H1 (cell line): ENCODE measurements around the gene PIK3R3. TPM values are rescaled to one million over a fixed set of nuclear protein-coding genes. Genes with fewer than 3 reads are reported as not detected.

Experiments
- CHD1 ChIP-seq: IDR thresholded peaks from 2 replicates; pipeline ENCODE4 v1.6.1; 2012; ENCODE audit warnings: low read depth, low read length, improper control_type of control experiment
- CHD2 ChIP-seq: IDR thresholded peaks from 2 replicates; pipeline ENCODE4 v1.6.1; 2012; ENCODE audit warnings: low read length, improper control_type of control experiment
- EP300 ChIP-seq, 2 experiments: IDR thresholded peaks; 1 replicate in 1 of 2; 2 replicates in 1 of 2; pipeline ENCODE4 v1.6.1; 2011 to 2012; ENCODE audit warnings: low read depth in 2 of 2, low read length in 2 of 2, mild to moderate bottlenecking in 2 of 2, borderline replicate concordance in 1 of 2, inconsistent platforms in 1 of 2, moderate library complexity in 1 of 2
- GABPA ChIP-seq: IDR thresholded peaks from 2 replicates; pipeline ENCODE4 v1.6.1; 2011; ENCODE audit warnings: mild to moderate bottlenecking, low read length, moderate library complexity, borderline replicate concordance; ENCODE audit not compliant: insufficient read depth
- KDM1A ChIP-seq: fragments of 200-600, 300-600 bp; sonication (generic); IDR thresholded peaks from 2 replicates; pipeline ENCODE4 v1.7.1; 2016; ENCODE audit warnings: mild to moderate bottlenecking, low read length, borderline replicate concordance
- NRF1 ChIP-seq: IDR thresholded peaks from 2 replicates; pipeline ENCODE4 v1.6.1; 2011; ENCODE audit warnings: mild to moderate bottlenecking, low read depth, low read length, improper control_type of control experiment
- POLR2AphosphoS5 ChIP-seq: IDR thresholded peaks from 2 replicates; pipeline ENCODE4 v1.6.1; 2011; ENCODE audit warnings: low read depth, low read length
- POU5F1 ChIP-seq: IDR thresholded peaks from 2 replicates; pipeline ENCODE4 v1.6.1; 2011; ENCODE audit warnings: low read depth, mild to moderate bottlenecking, low read length, moderate library complexity
- SP4 ChIP-seq: IDR thresholded peaks from 2 replicates; pipeline ENCODE4 v1.6.1; 2012; ENCODE audit warnings: low read length, inconsistent platforms
- USF2 ChIP-seq: IDR thresholded peaks from 2 replicates; pipeline ENCODE4 v1.6.1; 2011; ENCODE audit warnings: low read length, improper control_type of control experiment
- polyA plus RNA-seq, 7 experiments: library from polyadenylated mRNA; depleted of rRNA in 3 of 7; stranded (reverse) in 5 of 7; unstranded in 2 of 7; fragments of >200 nt in 5 of 7; fragments of 200-250 nt in 2 of 7; gene quantifications; 1 replicate in 5 of 7; 2 replicates in 1 of 7; 4 replicates in 1 of 7; pipeline versions ENCODE4 v1.2.1 to v1.2.3, GENCODE V29; 2011 to 2013; ENCODE audit warnings: missing spikeins in 2 of 7, mixed read lengths in 2 of 7
- total RNA-seq: library from RNA; stranded (reverse); fragmentation: NEBNext Ultra II Directional; extraction: Animal tissue kit (Norgen Biotek cat#: 25700); gene quantifications from 2 replicates; pipeline ENCODE4 v1.2.1, GENCODE V29; 2021
- TF ChIP-seq, protein P1 (sequence below): fragments of 300-600 bp; sonication (generic); IDR thresholded peaks from 2 replicates; pipeline ENCODE4 v1.7.1; 2012; ENCODE audit warnings: low read length, moderate library complexity, mild to moderate bottlenecking, inconsistent platforms; ENCODE audit not compliant: insufficient replicate concordance

The PIK3R3 gene
- total and polyA plus RNA-seq, 2 of the 8 experiments (the other 6 are each of a cell fraction or from before 2014, with no cell fraction given), result 5.3 to 13.6 TPM

DNA sequence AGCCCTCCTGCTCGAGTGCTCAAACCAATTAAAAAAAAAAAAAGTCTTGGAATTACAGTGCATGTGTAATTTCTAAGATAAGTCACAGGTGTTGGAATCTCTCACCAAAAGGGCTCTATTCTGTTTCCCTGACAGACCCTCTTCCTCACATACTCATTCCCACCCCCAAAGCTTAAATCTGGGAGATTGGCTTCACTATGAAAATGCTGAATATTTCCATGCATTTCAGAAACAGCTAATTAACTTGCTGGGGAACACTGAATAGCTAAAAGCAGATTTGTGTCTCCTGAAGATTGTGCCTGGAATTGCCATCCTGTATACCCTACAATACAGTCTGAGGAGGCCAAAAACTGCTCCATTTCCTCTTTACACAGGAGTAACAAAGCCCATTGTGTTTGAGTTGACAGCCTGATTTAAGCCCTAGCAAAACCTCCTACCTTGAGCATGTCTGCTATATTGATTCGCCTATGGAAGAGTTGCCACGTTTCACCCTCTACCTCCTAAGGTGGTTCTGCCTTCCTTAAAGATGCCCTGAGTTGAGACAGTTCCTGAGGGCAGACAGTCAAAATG lies 1.4 kb upstream of the PIK3R3 start (continued):
- TF ChIP-seq, protein P1, sequence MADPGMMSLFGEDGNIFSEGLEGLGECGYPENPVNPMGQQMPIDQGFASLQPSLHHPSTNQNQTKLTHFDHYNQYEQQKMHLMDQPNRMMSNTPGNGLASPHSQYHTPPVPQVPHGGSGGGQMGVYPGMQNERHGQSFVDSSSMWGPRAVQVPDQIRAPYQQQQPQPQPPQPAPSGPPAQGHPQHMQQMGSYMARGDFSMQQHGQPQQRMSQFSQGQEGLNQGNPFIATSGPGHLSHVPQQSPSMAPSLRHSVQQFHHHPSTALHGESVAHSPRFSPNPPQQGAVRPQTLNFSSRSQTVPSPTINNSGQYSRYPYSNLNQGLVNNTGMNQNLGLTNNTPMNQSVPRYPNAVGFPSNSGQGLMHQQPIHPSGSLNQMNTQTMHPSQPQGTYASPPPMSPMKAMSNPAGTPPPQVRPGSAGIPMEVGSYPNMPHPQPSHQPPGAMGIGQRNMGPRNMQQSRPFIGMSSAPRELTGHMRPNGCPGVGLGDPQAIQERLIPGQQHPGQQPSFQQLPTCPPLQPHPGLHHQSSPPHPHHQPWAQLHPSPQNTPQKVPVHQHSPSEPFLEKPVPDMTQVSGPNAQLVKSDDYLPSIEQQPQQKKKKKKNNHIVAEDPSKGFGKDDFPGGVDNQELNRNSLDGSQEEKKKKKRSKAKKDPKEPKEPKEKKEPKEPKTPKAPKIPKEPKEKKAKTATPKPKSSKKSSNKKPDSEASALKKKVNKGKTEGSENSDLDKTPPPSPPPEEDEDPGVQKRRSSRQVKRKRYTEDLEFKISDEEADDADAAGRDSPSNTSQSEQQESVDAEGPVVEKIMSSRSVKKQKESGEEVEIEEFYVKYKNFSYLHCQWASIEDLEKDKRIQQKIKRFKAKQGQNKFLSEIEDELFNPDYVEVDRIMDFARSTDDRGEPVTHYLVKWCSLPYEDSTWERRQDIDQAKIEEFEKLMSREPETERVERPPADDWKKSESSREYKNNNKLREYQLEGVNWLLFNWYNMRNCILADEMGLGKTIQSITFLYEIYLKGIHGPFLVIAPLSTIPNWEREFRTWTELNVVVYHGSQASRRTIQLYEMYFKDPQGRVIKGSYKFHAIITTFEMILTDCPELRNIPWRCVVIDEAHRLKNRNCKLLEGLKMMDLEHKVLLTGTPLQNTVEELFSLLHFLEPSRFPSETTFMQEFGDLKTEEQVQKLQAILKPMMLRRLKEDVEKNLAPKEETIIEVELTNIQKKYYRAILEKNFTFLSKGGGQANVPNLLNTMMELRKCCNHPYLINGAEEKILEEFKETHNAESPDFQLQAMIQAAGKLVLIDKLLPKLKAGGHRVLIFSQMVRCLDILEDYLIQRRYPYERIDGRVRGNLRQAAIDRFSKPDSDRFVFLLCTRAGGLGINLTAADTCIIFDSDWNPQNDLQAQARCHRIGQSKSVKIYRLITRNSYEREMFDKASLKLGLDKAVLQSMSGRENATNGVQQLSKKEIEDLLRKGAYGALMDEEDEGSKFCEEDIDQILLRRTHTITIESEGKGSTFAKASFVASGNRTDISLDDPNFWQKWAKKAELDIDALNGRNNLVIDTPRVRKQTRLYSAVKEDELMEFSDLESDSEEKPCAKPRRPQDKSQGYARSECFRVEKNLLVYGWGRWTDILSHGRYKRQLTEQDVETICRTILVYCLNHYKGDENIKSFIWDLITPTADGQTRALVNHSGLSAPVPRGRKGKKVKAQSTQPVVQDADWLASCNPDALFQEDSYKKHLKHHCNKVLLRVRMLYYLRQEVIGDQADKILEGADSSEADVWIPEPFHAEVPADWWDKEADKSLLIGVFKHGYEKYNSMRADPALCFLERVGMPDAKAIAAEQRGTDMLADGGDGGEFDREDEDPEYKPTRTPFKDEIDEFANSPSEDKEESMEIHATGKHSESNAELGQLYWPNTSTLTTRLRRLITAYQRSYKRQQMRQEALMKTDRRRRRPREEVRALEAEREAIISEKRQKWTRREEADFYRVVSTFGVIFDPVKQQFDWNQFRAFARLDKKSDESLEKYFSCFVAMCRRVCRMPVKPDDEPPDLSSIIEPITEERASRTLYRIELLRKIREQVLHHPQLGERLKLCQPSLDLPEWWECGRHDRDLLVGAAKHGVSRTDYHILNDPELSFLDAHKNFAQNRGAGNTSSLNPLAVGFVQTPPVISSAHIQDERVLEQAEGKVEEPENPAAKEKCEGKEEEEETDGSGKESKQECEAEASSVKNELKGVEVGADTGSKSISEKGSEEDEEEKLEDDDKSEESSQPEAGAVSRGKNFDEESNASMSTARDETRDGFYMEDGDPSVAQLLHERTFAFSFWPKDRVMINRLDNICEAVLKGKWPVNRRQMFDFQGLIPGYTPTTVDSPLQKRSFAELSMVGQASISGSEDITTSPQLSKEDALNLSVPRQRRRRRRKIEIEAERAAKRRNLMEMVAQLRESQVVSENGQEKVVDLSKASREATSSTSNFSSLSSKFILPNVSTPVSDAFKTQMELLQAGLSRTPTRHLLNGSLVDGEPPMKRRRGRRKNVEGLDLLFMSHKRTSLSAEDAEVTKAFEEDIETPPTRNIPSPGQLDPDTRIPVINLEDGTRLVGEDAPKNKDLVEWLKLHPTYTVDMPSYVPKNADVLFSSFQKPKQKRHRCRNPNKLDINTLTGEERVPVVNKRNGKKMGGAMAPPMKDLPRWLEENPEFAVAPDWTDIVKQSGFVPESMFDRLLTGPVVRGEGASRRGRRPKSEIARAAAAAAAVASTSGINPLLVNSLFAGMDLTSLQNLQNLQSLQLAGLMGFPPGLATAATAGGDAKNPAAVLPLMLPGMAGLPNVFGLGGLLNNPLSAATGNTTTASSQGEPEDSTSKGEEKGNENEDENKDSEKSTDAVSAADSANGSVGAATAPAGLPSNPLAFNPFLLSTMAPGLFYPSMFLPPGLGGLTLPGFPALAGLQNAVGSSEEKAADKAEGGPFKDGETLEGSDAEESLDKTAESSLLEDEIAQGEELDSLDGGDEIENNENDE, result no peak
- TF ChIP-seq KDM1A, result no peak
- no peak for TF ChIP-seq NRF1
- TF ChIP-seq USF2, result no peak
- no peak for TF ChIP-seq GABPA
- no peak for TF ChIP-seq POU5F1
- no peak for TF ChIP-seq CHD1
- TF ChIP-seq EP300 (IDR thresholded peaks at IDR 0.05; ENCODE audit: borderline replicate concordance in 1 of 2, low read depth in 2 of 2, low read length in 2 of 2), result no peak
- TF ChIP-seq SP4, result no peak
- no peak for TF ChIP-seq CHD2
- no peak for TF ChIP-seq POLR2AphosphoS5
